GM18868 (cell line): Measurements from ENCODE around the gene TBC1D14.
"Not testable (repeated sequence)": the region's sequence is repeated elsewhere in the genome, so short reads cannot be mapped to it uniquely, and the experiment has no call there.

ENCODE experiments used
- ATAC-seq: cut with Tn5 transposase; IDR thresholded peaks from one replicate; pipeline ENCODE4 v1.9.1; 2021; ENCODE audit warnings: mild to moderate bottlenecking, moderate library complexity; ENCODE audit not compliant: unreplicated experiment

The TBC1D14 gene

DNA sequence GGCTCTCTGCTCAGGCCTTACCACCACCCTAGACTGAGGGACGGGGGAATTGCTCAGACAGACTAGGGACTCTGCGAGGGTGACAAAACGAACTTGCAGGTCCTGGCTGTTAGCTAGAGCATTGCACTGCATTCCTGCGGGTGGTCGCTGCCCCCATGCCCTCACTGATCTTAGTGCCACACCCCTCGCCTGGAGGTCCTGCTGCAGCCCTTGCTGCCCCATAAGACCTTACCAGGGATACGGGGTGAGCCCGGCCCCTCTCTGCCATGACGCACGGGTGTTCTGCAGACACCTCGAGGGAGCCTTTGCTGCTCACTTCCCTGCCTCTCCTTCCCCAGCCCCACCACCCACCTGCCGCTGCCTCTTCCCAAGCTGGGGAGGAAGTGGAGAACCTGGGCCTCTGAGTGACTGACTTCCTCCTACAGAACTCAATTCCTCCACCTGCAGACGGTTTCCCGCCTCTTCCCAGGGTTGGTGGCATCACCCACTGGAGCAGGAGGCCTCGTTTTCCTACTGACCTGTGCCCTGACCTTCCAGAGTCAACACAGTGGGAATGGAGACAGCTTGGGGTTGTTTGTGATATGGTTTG, 19.8 kb upstream of the TBC1D14 start:
- no peak for ATAC-seq

DNA sequence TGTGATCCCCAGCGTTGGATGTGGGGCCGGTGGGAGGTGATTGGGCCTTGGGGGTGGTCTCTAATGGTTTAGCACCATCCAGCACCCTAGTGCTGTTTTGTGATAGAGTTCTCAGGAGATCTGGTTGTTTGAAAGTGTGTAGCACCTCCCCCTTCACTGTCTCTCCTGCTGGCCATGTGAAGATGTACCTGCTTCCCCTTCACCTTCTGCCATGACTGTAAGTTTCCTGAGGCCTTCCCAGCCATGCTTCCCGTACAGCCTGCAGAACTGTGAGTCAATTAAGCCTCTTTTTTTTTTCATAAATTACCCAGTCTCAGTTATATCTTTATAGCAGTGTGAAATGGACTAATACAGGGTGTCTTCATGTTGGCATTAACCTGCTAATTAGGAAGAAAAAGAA, 19.3 kb upstream of the TBC1D14 start:
- ATAC-seq, result no peak

DNA sequence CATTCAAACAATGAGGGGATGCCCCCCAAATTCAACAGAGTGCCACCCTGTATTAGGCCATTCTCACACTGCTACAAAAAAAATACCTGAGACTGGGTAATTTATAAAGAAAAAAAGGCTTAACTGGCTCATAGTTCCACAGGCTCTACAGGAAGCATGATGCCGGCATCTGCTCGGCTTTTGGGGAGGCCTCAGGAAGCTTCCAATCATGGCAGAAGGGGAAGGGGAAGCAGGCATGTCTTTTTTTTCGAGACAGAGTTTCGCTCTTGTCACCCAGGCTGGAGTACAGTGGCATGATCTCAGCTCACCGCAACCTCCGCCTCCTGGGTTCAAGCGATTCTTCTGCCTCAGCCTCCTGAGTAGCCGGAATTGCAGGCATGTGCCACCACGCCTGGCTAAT, 18.7 kb upstream of the TBC1D14 start:
- ATAC-seq, result not testable (repeated sequence)

DNA sequence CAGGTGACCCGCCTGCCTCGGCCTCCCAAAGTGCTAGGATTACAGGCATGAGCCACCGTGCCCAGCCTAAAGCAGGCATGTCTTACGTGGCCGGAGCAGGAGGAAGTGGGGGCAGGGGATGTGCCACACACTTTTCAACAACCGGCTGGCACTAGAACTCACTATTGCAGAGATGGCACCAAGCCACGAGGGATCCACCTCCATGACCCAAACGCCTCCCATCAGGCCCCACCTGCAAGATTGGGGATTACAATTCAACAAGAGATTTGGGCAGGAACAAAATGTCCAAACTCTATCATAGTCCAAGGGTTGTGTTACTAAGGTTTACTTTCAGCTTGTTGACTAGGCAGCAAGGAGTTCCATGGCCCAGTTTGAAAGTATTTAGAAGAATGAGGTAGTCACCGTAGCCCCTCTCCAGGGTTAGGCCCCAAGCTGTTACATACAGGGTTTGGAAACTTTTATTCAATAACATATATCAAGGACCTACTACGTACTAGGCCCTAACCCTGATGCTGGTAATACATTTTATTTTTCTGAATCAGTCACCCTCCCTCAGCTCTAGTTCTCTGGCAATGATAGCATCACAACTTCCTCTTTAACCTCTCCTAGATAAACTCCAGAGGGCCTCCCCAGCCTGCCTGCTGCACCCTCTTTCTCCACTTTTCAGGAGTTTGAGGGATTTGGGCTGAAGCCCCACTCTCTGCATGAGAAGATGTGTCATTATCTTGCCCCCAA, 18.0 kb upstream of the TBC1D14 start:
- ATAC-seq, result no peak

DNA sequence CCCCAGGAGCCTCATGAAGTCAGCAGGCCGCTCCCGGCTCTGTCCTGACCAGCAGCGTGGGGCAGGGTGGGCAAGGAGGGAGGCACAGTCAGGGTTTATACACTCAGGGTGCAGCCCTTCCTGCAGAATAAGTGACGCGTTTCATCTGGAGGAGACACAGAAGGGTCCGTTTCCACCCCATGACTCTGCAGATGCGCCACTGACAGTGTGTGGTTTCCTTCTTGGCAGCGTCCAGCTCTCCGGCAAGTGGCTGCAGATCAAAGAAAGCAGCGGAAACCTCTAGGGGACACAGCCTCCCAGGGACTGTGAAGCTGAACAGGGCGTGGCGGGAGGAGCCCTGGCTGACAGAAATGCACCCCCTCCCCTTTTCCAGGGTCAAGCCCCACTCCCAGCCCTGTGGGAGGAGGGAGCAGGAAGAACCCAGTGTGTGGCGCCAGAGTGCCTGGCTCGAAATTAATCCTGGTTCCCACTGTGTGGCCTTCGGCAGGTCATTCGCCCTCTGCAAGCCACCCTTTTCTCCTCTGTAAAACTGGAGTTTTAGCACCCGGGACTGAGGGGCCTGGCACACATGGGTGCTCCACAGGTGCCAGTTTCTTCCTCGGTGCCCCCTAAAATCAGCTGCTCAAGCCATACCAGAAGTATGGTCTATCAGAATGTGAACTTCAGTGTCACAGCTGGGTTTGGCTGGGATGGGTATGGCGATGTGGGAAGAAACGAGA, 17.3 kb upstream of the TBC1D14 start:
- ATAC-seq, result no peak

DNA sequence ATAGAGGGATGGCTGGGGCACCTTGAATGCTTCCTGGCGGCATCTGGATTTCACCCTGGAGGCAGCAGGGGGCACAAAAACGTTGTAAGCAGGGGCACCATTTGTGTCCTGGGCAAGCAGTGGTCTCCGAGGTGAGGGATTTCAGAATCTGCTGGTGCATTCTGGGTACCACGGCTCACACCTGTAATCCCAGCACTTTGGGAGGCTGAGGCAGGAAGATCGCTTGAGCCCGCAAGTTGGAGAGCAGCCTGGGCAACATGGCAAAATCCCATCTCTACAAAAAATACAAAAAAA, 16.8 kb upstream of the TBC1D14 start:
- ATAC-seq, result no peak

DNA sequence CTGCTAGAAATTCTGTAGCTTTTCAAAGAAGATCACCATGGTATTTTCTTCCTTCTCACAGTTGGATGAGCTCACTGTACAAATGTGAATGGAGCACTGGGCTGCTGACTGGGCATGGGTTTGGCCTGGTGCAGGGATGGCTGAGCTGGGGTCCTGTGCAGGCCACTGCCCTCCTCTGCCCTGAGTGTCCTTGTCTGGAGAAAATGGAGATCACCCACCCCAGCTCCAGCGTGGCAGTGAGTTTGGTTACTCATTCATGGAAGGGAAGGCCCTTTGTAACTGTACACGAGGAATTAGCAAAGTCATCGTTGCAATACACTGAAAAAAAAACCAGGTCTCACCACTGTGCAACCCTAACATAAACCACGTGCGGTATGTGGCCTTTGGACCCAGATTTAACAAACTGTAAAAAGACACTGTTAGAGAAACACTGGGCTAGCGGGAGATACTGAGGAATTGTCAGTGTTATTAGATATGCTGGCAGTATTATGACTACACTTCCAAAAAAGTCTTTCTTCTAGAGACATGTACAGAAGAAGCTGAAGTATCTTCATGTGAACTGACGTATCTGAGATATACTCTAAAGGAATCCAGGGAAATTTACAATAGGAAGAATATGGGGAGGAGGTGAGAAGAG, 16.1 kb upstream of the TBC1D14 start:
- no peak for ATAC-seq

DNA sequence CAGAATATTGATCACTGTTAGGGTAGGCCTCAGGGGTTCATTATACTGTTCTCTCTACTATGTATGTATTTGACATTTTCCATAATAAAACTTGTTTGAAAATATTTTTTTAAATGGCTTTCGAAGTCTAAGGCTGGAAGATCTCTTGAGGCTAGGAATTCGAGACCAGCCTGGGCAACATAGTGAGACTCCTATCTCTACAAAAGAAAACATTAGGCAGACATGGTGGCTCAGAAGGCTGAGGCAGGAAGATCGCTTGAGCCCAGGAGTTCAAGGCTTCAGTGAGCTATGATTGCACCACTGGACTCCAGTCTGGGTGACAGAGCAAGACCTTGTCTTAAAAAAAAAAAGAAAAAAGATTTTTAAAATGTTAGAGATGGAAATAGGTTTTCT, 15.5 kb upstream of the TBC1D14 start:
- ATAC-seq, result no peak

DNA sequence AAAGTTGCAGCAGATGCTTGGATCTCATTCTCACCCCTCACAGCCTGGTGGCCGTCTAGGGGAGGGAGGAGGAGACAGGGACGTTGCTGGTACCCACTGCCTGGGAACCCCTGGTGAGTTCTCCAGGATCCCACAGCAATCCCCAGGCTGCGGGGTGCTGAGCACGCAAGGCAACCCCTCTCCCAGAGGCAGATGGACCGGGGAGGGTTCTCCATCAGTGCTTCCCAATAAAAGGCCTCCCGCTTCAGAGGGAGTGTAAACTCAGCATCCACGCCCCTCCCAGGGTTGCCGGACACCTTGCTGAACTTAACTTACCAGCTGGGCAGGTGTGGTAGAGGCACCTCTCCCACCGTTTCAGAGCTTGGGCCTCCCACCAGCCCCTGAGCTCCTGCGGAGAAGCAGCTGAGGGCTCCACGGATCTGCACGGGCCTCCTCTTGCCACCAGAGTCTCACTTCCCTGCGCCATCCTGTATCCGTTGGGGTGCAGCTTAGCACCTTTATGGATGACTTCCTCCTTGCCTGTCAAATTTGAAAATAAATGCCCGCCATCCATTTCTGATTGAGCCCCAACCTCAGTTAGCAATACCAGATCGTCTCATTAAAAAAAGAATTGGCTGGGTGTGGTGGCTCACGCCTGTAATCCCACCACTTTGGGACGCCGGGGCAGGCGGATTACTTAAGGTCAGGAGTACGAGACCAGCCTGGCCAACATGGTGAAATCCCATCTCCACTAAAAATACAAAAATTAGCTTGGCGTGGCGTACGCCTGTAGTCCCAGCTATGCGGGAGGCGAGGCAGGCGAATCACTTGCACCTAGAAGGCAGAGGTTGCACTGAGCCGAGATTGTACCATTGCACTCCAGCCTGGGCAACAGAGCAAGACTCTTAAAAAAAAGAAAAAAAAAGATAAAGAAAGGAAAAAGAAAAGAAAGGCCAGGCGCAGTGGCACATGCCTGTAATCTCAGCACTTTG, 14.8 kb upstream of the TBC1D14 start:
- no peak for ATAC-seq

DNA sequence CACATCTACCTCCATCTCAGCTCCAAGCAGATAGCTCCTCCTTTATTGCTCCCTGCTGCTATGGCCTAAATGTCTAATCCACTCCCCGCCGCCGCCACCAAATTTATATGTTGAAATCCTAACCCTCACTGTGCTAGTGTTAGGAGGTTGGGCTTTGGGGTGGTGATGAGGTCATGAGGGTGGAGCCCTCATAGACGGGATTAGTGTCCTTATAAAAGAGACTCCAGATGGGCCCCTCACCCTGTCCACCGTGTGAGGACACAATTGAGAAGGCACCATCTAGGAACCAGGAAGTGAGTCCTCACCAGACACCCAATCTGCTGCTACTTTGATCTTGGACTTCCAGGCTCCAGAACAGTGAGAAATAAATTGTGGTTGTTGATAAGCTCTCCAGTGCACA, 13.6 kb upstream of the TBC1D14 start:
- ATAC-seq, result no peak

DNA sequence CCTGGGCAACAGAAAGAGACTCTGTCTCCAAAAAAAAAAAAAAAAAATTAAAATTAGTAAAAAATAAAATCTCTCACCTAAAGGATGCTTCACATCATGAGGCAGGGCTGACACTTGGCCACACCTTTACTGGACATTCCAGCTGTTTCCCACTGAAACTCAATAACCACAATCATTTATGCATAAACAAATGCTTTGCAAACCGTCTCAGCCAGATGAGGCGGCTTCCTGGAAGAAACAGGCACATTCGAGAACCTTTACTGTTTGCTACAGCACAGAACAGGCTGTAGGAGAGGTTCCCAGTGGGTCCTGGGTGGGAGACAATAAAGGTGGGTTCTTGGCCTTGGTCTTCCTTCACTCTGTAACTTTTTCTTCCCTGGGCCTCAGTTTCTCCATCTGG, 10.9 kb upstream of the TBC1D14 start:
- ATAC-seq, result no peak

DNA sequence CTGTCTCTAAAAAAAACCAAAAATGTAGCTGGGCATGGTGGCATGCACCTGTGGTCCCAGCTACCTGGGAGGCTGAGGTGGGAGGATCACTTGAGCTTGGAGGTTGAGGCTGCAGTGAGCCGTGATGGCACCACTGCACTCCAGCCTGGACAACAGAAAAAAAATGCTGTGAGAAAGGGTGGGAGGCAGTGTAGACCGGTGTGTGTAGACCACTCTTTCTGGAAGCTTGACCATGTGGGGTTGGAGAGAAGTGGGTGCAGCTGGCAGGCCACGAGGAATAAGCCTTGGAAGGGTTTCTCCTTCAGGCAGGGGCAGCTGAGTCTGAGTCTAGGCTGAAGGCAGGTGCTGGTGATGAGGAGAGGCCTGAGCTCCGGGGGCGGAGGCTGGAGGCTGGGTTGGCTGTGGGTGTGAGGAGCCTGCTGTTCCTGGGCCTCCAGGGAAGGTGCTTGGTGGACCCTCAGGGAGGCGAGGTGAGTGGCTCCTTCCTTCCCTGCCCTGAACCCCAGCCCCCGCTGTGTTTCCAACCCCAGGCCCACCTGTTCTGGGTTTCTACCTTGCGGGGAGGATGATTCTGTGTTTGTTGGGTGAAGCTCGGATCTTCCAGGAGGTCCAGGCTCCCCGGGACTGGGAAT, 9.3 kb upstream of the TBC1D14 start:
- ATAC-seq, result no peak

DNA sequence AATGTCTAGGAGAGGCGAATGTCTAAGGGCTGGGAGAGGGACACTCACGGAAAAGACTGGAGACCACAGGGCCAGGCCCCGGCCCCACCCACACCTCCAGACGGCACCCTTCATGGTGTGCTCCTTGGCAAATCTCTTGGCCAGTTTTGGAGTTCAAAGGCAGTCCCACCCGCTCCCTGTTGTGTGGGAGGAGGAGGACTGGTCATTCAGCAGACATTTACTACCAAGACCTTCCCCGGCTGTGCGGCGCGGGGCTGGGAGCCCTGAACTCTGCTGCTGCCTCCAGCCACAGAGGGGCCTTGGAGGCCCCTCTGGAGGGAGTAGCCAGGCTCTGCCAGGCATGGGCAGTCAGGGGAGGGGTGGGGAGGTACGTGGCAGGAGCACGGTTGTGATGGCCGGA, 8.7 kb upstream of the TBC1D14 start:
- ATAC-seq, result no peak

DNA sequence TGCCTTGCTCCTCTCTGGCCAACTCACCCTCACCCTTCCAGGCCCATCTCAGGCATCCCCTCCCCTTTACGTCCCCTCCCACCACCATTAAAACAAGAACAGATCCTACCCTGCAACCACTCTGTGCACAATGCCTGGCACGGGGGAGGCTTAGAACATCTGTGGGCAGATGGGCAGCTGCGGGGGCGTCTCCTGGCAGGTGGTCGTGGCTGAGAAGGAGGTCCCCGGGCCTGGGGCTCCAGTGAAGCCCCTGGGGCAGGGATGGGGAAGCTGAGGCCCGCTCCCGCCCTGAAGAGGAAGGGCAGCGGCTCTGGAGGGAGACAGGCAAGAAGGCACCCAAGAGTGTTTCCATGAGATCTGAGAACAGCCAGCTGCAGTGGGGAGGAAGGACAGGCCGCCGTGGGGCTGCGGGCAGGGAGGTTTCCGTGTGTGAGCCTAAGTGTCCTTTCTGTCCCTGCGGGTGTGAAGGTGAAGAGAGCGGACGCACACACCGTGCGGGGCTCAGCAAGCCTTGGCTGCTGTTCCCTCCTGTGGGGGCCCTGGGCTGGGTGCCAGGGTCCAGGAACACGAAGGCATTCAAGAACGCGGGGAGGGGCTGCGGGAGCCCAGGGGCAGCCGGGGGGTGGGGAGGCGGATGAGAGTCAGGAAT, 7.8 kb upstream of the TBC1D14 start:
- no peak for ATAC-seq

DNA sequence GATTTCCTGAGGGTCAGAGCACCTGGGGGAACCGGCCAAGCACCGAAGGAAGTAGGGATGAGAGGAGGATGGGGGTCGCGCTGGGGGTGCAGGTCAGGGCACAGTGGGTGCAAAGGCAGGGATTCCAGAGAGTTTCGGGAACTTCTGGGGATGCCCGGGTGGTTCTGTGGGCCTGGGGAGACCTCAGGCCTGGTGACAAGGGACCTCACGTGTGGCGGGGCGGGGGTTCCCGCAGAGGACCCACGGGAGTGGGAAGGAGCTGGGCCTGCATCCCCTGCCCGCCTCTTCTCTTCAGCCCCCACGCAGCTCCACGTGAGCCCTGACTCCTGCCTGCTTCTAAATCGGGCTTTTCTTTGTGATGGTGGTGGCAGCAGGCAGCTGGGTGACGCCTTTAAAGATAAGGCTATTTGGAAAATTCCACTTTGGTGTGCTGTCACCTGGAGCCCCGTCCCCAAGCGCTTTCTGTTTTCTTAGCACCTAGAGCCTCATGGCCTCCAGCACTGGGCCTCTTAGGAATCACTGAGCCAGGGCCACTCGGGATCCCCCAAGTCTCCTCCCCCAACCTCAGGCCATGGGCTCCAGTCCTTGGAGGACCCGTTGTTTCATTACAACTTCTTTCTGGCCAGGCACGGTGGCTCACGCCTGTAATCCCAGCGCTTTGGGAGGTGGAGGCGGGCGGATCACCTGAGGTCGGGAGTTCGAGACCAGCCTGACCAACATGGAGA, 7.1 kb upstream of the TBC1D14 start:
- no peak for ATAC-seq

DNA sequence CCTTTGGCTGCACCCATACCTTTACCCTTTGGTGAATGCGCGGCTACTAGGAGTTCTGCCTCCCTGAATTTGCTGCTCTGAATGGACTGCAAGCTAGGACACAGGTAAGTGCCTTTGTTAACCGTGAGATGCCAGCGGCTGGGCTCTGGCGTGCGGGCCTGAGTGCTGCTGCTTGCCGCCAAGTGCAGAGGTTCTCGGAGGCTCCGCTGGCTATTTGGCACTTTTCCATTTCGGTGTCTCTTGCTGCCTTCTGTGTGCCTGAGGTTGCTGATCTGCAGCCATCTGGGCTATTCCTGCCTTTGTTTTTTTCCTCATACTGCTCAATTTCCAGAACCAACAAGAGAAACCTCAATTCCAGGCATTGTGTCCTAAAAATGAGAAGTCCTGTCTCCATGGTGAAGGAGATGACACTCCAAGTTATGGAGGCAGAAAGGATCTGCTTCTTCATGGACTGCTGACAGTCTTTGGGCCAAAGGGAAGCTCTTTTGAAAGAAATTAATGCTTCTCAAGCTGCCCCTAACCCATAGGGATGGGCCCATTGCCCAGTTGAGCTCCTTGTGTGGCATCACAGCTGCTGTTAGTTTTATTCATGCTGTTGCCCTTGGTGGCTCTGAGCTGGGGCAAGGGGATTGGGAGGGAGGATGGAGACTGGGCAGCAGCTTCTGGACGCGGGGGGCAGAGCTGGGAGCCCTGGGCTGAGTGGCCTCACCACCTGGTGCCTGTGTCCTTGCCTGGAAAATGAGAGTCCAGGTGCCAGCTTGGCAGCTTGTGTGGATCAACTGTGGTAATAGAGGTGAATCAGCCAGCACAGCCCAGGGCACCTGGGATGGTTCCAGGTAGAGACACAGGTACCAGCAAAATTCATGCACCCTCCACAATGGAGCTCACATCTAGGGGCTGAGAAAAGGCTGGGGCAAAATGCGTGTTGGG, 3.8 kb upstream of the TBC1D14 start:
- ATAC-seq, result no peak

DNA sequence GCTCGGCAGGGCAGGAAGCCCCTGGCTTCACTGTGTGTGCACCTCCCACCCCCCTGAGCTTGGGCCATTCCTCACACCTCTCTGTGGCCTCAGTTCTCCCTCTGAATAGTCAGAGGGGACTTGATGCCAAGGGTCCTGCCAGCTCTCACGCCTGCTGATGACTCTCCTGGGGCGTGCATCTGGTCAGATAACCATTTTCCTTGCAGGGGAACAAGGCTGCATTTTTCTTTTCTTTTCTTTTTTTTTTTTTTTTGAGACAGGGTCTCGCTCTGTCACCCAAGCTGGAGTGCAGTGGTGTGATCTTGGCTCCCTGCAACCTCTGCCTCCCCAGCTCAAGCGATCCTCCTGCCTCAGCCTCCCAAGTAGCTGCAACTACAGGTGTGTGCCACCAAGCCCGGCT, 3.1 kb upstream of the TBC1D14 start:
- not testable (repeated sequence) for ATAC-seq

DNA sequence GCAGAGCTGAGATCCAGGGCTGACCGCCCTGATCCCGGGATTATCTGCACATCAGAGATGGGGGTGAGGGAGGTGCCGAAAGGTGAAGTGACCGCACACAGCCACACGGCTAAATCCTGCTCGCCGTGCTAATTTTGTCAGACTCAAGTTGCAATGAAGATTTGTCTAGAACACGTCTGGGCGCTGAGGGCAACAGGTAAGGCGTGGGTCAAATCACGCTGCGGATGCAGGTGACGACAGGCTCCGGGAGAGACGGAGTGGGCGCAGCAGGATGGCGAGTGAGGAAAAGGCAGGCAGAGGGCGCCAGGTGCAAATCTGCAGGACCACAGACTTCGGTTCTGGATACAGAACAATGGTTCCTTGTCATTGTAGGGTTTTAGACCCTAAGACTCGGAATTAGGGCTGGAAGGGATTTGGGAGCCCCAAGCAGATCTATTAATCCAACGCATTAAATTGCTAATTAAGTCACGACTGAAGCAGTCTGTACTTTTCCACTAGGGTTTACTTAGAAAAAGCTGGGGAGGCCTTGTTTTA, 1.9 kb upstream of the TBC1D14 start:
- no peak for ATAC-seq
